Measurements from ENCODE around the gene SLC10A7.

SLC10A7 gene

GRCh38 chr4:146514651-146515357, 6.9 kb downstream of the SLC10A7 start:
- no peak overlapping the region for H3K4me3 ChIP-seq (ENCODE audit: low read depth, low read length)
- DNase-seq (ENCODE audit: low read depth): no peak
- TF ChIP-seq CTCF (conservative IDR thresholded peaks at IDR 0.05; ENCODE audit: low read depth, low read length): no peak

- H3K4me3 ChIP-seq (ENCODE audit: low read depth, low read length): no peak overlapping the region
- DNase-seq (ENCODE audit: low read depth): no peak
Observed at GRCh38 chr4:146513548-146513947, 8.2 kb downstream of the SLC10A7 start.

GRCh38 chr4:146511381-146511780, 10.4 kb downstream of the SLC10A7 start:
- H3K4me3 ChIP-seq (ENCODE audit: low read depth, low read length): no peak overlapping the region
- TF ChIP-seq CTCF (conservative IDR thresholded peaks at IDR 0.05; ENCODE audit: low read depth, low read length): no peak
- no peak for DNase-seq (ENCODE audit: low read depth)

More at GRCh38 chr4:146513548-146513947, 8.2 kb downstream of the SLC10A7 start:
- TF ChIP-seq CTCF (conservative IDR thresholded peaks at IDR 0.05; ENCODE audit: low read depth, low read length): no peak

GRCh38 chr4:146510942-146511341, 10.8 kb downstream of the SLC10A7 start:
- no peak overlapping the region for H3K4me3 ChIP-seq (ENCODE audit: low read depth, low read length)
- DNase-seq (ENCODE audit: low read depth): no peak
- peak; percentile 48 for TF ChIP-seq CTCF (conservative IDR thresholded peaks at IDR 0.05; ENCODE audit: low read depth, low read length)

GRCh38 chr4:146508229-146508939, 13.4 kb downstream of the SLC10A7 start:
- no peak for TF ChIP-seq CTCF (conservative IDR thresholded peaks at IDR 0.05; ENCODE audit: low read depth, low read length)
- H3K4me3 ChIP-seq (ENCODE audit: low read depth, low read length): no peak overlapping the region
- peak; percentile 27 for DNase-seq (ENCODE audit: low read depth)

GRCh38 chr4:146507632-146508031, 14.1 kb downstream of the SLC10A7 start:
- TF ChIP-seq CTCF (conservative IDR thresholded peaks at IDR 0.05; ENCODE audit: low read depth, low read length): no peak
- no peak overlapping the region for H3K4me3 ChIP-seq (ENCODE audit: low read depth, low read length)

More at GRCh38 chr4:146507632-146508031, 14.1 kb downstream of the SLC10A7 start:
- peak; percentile 16 for DNase-seq (ENCODE audit: low read depth)
